ENCODE measurements around the gene FAM3D. TPM values are rescaled to one million over a fixed set of nuclear protein-coding genes. Genes with fewer than 3 reads are reported as not detected.

Gene FAM3D
- total and polyA plus RNA-seq, 9 of the 15 experiments (the other 6 are each of a cell fraction or from before 2014, with no cell fraction given): not detected

GRCh38 chr3:58620421-58620820 lies 46.2 kb downstream of the FAM3D start:
- Histone ChIP-seq H3K27me3 (ENCODE audit: control insufficient read depth in 2 of 2, insufficient read depth in 2 of 2, low read length in 2 of 2) (peaks cover 0 to 36% of the 10 kb centered on the region in 2 experiments; a peak in 3 of 5 replicates), H3K4me2 (ENCODE audit: insufficient read depth, low read length) (no peak overlapping the region), H3K9me3 (replicated peaks; ENCODE audit: control insufficient read depth, insufficient read depth, low read depth, low read length) (no peaks in the 10 kb centered on the region), H3K9me1 (ENCODE audit: control insufficient read depth, insufficient read depth, low read length) (no peaks in the 10 kb centered on the region), H3K4me1 (replicated peaks in 1 of 2; ENCODE audit: control insufficient read depth in 2 of 2, insufficient read depth in 2 of 2, low read length in 2 of 2) (no peaks in the 10 kb centered on the region; a peak in 1 of 5 replicates), H2AFZ (ENCODE audit: low read depth, low read length) (no peak overlapping the region), H3K9ac (ENCODE audit: insufficient read depth in 1 of 2, low read depth in 2 of 2, low read length in 2 of 2) (no peak overlapping the region), H4K20me1 (replicated peaks; ENCODE audit: control insufficient read depth, insufficient read depth, low read length) (no peaks in the 10 kb centered on the region; the same call in 1 of the 2 replicates), H3K27ac (ENCODE audit: extremely low read depth, low read depth, low read length) (no peak overlapping the region), H3K4me3 (no peak overlapping the region), H3K36me3 (ENCODE audit: control insufficient read depth, insufficient read depth, low read length) (no peaks in the 10 kb centered on the region), H3K79me2 (ENCODE audit: control insufficient read depth, insufficient read depth, low read length) (no peaks in the 10 kb centered on the region)
- BruUV-seq (replicated peaks): no TSS peak
- intact Hi-C loops (cut with micrococcal nuclease): no loop called here
- POLR2A ChIA-PET: no interaction called here
- no peak for ATAC-seq
- CTCF ChIA-PET (ENCODE audit: low intra/inter-chr PET ratio): no interaction called here
- DNase-seq (ENCODE audit: extremely low read depth in 1 of 4, low spot score in 3 of 4): no peak
- 3% methylated on average over 4 of the region's 8 CpGs for WGBS (ENCODE audit: insufficient coverage, low coverage, missing lambda C conversion rate)
- no peak for FAIRE-seq
- in situ Hi-C loops (cut with MboI): no loop called here
- no peak for TF ChIP-seq STAT6 (CRISPR knock-in tag; IDR thresholded peaks at IDR 0.05)
- no peak for TF ChIP-seq RNF219 (CRISPR knock-in tag; IDR thresholded peaks at IDR 0.05)
- TF ChIP-seq KLF16 (IDR thresholded peaks at IDR 0.05): no peak
- TF ChIP-seq ZNF639 (CRISPR knock-in tag; conservative IDR thresholded peaks at IDR 0.05 in 1 of 2, IDR thresholded peaks at IDR 0.05 in 1 of 2): no peak
- TF ChIP-seq MBD1 (CRISPR knock-in tag; IDR thresholded peaks at IDR 0.05): no peak
- TF ChIP-seq SRF (CRISPR knock-in tag; IDR thresholded peaks at IDR 0.05): no peak
- no peak for TF ChIP-seq ZC3H8 (IDR thresholded peaks at IDR 0.05)
- TF ChIP-seq HDAC3 (IDR thresholded peaks at IDR 0.05; ENCODE audit: borderline replicate concordance, partially characterized antibody): no peak
- TF ChIP-seq NFATC3 (IDR thresholded peaks at IDR 0.05): no peak
- TF ChIP-seq NCOR1 (IDR thresholded peaks at IDR 0.05): no peak
- no peak for TF ChIP-seq CBX2 (IDR thresholded peaks at IDR 0.05; ENCODE audit: insufficient read depth, low read length, poor library complexity, severe bottlenecking)
- no peak for TF ChIP-seq YBX1 (IDR thresholded peaks at IDR 0.05)
- no peak for TF ChIP-seq GTF2A2 (tag; IDR thresholded peaks at IDR 0.05)
- TF ChIP-seq MYNN (IDR thresholded peaks at IDR 0.05): no peak
- TF ChIP-seq MYNN (CRISPR knock-in tag; IDR thresholded peaks at IDR 0.05): no peak

Measured in K562 (cell line).